GM19240 (cell line): ENCODE measurements around the gene SYT13.

ENCODE experiments used
- DNase-seq: peaks from one replicate; pipeline ENCODE4 v3.0.0; 2011; ENCODE audit warnings: low spot score; ENCODE audit not compliant: insufficient read length

The SYT13 gene

DNA sequence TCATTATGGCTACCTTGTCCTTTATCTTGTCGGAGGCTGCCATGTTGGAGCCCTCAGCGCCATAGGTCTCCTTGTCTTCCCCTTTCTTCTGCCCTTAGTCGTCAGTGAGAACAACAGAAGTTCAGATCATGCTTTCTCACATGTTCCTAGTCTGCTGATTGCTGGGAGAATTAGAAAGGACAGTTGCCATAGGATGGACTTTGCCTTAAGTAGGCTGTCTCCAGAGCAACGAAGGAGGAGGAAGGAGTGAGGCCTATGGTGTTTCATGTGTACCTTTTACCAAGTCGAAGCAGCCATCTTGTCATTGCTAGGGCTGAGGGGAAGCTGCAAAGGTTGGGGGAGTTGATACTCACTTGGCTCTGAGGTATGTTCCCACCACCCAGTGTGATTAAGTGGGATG, 62.6 kb downstream of the SYT13 start:
- no peak for DNase-seq

GRCh38 chr11:45219411-45219810, 66.7 kb downstream of the SYT13 start:
- no peak for DNase-seq

DNA sequence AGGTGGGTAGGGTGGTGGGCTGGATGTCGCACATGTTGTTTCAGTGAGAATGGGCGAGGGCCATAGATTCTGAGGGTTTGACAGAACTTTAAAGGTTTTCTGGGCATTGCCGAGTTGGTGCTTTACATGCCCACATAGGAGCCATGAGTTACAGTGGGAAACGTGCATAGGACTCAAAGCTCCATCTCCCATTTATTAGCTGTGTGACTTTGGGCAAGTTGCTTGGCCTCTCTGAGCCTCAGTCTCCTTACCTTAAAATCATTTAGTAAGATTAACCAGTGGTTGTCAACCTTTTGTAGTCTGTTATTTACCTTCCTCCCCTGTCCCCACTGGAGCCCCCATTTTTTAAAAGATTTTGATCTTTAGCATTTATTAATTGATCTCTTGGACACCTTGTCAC, 67.4 kb downstream of the SYT13 start:
- DNase-seq = no peak

DNA sequence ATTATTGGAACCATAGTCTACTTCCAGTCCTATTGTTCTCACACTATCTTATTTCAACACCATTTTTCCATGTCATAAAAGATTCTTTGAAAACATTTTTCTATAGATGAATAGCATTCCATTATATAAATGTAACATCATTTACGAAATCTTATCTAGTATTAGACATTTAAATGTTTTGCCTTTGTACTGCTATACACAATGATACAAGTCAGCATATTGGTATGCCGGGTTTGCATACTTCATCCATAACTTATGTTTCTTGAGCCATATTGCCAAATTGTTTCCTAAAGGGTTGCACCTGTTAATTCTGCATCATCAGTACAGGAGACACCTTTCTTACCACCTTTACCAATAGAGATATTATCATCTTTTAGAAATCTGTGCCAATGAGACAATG, 68.2 kb downstream of the SYT13 start:
- no peak for DNase-seq

- no peak for DNase-seq
Measured at GRCh38 chr11:45216901-45217300, 69.2 kb downstream of the SYT13 start.

- no peak for DNase-seq
Measured at GRCh38 chr11:45216031-45216430, 70.1 kb downstream of the SYT13 start.

GRCh38 chr11:45215098-45215865, 70.9 kb downstream of the SYT13 start:
- DNase-seq = no peak

GRCh38 chr11:45213717-45214116, 72.4 kb downstream of the SYT13 start:
- DNase-seq = no peak

DNA sequence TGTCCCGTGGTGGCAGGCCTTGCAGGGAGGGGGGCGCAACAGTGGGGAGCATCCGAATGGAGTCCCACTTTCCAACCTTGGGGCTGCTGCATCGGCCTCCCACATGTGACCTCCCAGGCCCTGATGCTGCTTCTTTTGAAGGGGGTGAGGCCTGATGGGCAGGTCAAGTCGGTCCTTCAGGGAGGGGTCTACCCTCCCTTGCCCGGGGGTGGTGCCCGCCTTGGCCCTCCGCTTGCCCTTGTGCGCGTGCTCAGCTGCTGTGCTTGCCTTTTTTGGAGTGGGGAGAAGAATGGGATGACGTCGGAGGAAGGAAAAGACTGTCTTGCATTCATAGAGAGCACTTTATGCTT, 72.8 kb downstream of the SYT13 start:
- no peak for DNase-seq

DNA sequence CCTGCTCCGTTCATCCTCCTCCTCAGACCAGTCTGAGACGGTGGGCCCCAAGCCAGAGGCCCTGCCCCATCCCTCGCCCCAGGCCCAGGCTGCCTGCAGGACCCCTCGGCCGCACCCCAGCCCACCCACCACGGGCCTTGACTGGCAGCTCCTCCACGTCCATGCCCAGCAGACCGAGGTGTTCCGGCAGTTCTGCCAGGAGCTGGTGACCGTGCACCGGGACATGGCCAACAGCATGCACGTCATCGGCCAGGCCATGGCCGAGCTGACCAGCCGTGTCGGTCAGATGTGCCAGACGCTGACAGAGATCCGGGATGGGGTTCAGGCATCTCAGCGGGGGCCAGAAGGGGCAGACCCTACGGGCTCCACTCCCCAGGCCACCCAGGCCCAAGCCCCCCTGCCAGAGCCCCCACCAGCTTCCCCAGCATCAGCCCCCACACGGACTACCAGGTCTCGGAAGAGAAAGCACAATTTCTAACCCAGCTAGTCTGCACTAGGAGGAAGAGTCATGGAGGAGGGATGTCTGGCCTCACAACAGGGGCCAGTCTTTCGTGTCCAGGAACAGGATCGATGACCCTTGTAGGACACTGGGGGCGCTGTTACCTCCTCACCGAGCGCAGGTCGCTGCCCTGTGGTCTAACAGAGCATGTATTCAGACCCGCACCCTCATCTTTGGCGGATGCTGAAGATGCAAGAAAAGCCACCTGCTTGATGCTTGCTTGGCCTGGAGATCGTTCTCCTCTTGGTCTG, 73.4 kb downstream of the SYT13 start:
- DNase-seq = no peak

DNA sequence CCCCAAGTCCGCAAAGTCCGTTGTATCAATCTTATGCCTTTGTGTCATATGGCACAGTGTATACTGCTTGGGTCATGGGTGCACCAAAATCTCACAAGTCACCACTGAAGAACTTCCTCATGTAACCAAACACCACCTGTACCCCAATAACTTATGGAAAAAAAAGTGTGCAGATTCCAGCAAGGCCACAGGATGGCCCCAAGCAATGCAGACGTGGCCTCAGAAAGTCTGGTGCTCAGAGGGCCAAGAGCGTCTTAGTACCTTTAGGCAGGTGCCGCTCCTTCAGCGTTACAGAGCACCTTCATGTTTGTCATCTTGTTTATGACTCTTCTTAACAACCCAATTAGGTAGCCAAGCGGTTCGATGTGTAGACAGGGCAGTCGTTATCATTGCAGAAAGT, 74.4 kb downstream of the SYT13 start:
- DNase-seq = no peak

DNA sequence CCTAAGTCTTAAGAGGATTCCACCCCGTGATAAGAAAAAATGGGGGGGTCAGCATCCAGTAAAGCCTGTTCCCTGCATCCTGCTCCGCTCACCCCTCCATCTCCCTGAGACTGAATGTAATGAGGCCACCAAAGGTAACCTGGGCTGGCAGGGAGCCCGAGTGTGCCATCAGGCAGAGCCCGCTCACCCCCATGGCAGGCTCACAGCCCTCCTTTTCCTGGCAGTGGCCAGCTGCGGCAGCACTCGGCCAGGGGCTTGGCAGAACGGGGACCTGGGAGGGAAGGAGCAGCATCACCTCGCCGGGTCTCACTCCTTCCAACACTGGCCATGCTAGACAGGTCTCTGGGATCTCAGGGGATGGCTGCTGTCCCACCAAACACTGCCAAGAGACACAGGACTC, 75.3 kb downstream of the SYT13 start:
- DNase-seq = no peak

GRCh38 chr11:45209891-45210699, 76.0 kb downstream of the SYT13 start:
- DNase-seq = no peak

GRCh38 chr11:45209000-45209879, 76.9 kb downstream of the SYT13 start:
- no peak for DNase-seq

DNA sequence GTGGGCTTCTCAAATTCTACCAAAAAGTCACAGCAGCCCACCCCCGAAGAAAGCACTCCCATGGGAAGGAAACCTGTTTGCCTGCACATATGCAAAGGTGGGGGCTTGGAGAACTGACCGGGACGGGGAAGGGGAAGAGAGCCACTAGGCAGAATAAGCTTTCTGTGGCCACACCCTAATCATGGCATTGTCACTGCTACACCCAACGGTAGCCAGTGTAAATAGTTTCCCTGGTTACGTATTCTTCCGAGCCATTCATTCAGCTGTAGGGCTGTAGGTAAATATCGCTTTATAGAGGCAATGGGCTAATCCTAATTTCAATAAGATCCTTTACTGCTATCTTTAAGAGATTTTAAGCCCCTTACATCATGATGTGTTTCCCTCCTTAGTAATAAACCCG, 78.0 kb downstream of the SYT13 start:
- DNase-seq = no peak

- DNase-seq = no peak
Measured at GRCh38 chr11:45205978-45206377, 80.2 kb downstream of the SYT13 start.

DNA sequence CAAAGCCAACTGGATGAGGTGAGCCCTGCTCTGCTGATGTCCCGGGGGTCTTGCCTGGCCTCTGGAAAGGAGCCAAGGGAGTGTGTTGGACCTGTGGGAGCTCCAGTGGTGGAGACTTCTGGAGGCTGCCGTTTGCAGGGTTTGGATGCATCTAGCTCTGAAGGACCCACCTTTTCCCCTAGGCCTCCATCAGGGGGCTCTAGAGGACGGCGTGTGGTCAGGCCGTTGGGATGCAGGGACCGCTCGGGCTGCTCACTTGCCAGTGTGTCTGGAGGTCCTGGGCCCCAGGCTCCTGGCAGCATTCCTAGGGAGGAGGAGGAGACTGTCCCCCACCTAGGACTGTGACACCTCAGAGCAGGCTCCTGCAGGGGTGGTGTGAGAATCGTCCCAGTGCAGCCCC, 81.4 kb downstream of the SYT13 start:
- no peak for DNase-seq

GRCh38 chr11:45193695-45194094, 92.4 kb downstream of the SYT13 start:
- DNase-seq = no peak
